Lung (tissue), 12 donors: ENCODE results near the gene ACP3. TPM values are rescaled to one million over a fixed set of nuclear protein-coding genes. Genes with fewer than 3 reads are reported as not detected.
A peak's percentile ranks its signal among the peaks of the same experiment; 100 is the strongest.

ENCODE experiments used
- ATAC-seq: fragments of 200-7000 bp; cut with Tn5 transposase; one replicate; pipeline ENCODE4 v1.9.1; 2020; ENCODE audit warnings: moderate number of reproducible peaks; ENCODE audit not compliant: insufficient read depth, low FRiP score
- DNase-seq, 3 donors: peaks; one replicate each; pipeline ENCODE4 v3.0.0-alpha.2; 2013 to 2017
- H3K27ac ChIP-seq, 2 donors: one replicate each; pipeline ENCODE4 v1.5.1; 2013; ENCODE audit warnings: mild to moderate bottlenecking in 2 of 2, moderate library complexity in 2 of 2, control low read depth in 1 of 2, inconsistent platforms in 1 of 2, low read depth in 1 of 2, low read length in 1 of 2
- H3K27me3 ChIP-seq, 3 donors: one replicate each; pipeline ENCODE4 v1.5.1; 2013; ENCODE audit warnings: low read length in 2 of 3; ENCODE audit not compliant: control insufficient read depth in 3 of 3, insufficient read depth in 3 of 3
- H3K36me3 ChIP-seq, 4 donors: one replicate each; pipeline ENCODE4 v1.5.1; 2013; ENCODE audit warnings: low read length in 4 of 4, mild to moderate bottlenecking in 1 of 4, moderate library complexity in 1 of 4; ENCODE audit not compliant: control insufficient read depth in 4 of 4, insufficient read depth in 4 of 4
- H3K4me1 ChIP-seq, 5 donors: one replicate each; pipeline ENCODE4 v1.5.1; 2013; ENCODE audit warnings: low read length in 5 of 5, mild to moderate bottlenecking in 2 of 5, moderate library complexity in 1 of 5; ENCODE audit not compliant: control insufficient read depth in 5 of 5, insufficient read depth in 5 of 5
- H3K4me3 ChIP-seq: one replicate; pipeline ENCODE4 v1.5.1; 2013; ENCODE audit warnings: mild to moderate bottlenecking, control low read depth, moderate library complexity
- H3K9ac ChIP-seq, 2 donors: one replicate each; pipeline ENCODE4 v1.5.1; 2013; ENCODE audit warnings: low read length in 2 of 2, control low read depth in 1 of 2; ENCODE audit not compliant: insufficient read depth in 1 of 2
- H3K9me3 ChIP-seq, 4 donors: one replicate each; pipeline ENCODE4 v1.5.1; 2013; ENCODE audit warnings: low read length in 3 of 4, mild to moderate bottlenecking in 1 of 4, moderate library complexity in 1 of 4; ENCODE audit not compliant: control insufficient read depth in 4 of 4, insufficient read depth in 3 of 4
- WGBS, 2 donors: extraction: QIAGEN DNeasy Blood & Tissue Kit; methylation state at CpG; one replicate each; pipeline ENCODE4 v1.1.7; 2013; 5-methylcytosine and 5-hydroxymethylcytosine counted together
- polyA plus RNA-seq, 2 donors: library from polyadenylated mRNA; stranded (reverse); fragments of 200-250 nt; gene quantifications; one replicate each; pipeline ENCODE4 v1.2.1, GENCODE V29; 2013
- total RNA-seq, 2 donors: library from RNA; depleted of rRNA in 1 of 2; stranded (reverse); fragments of >200 nt in 1 of 2; gene quantifications; one replicate each; pipeline ENCODE4 v1.2.1, GENCODE V29; 2014 to 2021
- TF ChIP-seq, protein P1 (sequence below): IDR thresholded peaks from 2 replicates; pipeline ENCODE4 v1.5.1; 2012; ENCODE audit warnings: mild to moderate bottlenecking; ENCODE audit errors: control extremely low read depth, extremely low read depth
- donor health status: control.
- donor health status: control.
- donor health status: Bipolar disorder and iron deficiency.
- donor health status: healthy.
- donor health status: DM: yes; HTN: yes; CAD: no.

ACP3 gene
- total and polyA plus RNA-seq, 4 donors = 3.5 to 66.4 (median 14.4) TPM

DNA sequence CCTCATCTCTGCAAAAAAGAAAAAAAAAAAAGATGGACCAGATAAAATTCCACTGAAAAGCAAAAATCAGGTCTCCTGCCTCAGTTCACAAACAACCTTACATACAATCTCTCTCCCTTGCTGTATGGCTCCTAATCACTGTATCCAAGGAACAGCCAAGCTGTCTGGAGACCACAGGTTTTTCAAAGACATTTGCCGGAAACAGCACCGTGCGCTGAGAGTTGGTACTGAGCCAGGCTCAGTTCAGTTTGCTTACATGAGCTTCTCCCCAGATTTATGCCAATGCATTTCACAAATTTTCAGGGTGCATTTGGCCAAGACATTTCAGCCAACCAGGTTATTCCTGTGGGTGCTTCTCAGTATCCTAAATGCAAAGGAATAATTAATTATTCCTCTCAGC, 4.1 kb downstream of the ACP3 start:
- DNase-seq = peak in 1 of 3 donors; percentile 53
- no peak for ATAC-seq
- no peaks in the 10 kb centered on the region for H3K36me3 ChIP-seq
- H3K4me3 ChIP-seq = no peak overlapping the region
- no peak overlapping the region for H3K27ac ChIP-seq
- peaks cover 0 to 23% (median 9%) of the 10 kb centered on the region in 5 donors for H3K4me1 ChIP-seq
- H3K9ac ChIP-seq = no peak overlapping the region
- WGBS, 2 donors = 52 to 69% methylated on average over 3 of the region's 3 CpGs
- TF ChIP-seq, protein P1, sequence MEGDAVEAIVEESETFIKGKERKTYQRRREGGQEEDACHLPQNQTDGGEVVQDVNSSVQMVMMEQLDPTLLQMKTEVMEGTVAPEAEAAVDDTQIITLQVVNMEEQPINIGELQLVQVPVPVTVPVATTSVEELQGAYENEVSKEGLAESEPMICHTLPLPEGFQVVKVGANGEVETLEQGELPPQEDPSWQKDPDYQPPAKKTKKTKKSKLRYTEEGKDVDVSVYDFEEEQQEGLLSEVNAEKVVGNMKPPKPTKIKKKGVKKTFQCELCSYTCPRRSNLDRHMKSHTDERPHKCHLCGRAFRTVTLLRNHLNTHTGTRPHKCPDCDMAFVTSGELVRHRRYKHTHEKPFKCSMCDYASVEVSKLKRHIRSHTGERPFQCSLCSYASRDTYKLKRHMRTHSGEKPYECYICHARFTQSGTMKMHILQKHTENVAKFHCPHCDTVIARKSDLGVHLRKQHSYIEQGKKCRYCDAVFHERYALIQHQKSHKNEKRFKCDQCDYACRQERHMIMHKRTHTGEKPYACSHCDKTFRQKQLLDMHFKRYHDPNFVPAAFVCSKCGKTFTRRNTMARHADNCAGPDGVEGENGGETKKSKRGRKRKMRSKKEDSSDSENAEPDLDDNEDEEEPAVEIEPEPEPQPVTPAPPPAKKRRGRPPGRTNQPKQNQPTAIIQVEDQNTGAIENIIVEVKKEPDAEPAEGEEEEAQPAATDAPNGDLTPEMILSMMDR = no peak
- H3K27me3 ChIP-seq = no peaks in the 10 kb centered on the region
- no peaks in the 10 kb centered on the region for H3K9me3 ChIP-seq

DNA sequence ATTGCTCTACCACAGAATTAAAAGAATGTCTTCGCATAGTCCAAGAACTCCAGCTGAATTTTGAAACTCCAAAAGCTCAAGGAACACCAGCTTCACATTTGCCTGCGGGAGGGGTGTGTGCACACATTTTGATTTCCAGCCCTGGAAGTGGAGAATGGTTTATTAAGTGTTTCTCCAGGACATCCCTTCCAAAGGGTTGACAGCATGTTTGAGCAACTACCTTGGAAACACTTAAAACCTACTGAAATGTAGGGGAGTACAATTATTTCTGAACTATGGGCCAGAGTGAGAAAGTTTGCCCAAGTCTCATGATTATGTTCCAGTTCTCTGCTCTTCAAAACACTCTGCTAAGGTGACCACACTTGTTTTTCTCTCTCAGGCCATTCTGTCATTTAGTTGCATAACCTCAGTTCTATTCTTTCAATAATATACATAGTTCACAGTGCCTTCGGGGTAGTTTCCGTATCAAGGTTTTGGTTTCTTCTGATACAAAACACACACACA, 7.9 kb downstream of the ACP3 start:
- Histone ChIP-seq H3K9me3 (no peaks in the 10 kb centered on the region), H3K9ac (no peak overlapping the region), H3K36me3 (no peaks in the 10 kb centered on the region), H3K27me3 (no peaks in the 10 kb centered on the region), H3K4me1 (no peaks in the 10 kb centered on the region), H3K4me3 (no peak overlapping the region), H3K27ac (no peak overlapping the region)
- ATAC-seq (no peak), DNase-seq (no peak)
- TF ChIP-seq, protein P1 = no peak
- WGBS, 2 donors = 55 to 82% methylated on average over 4 of the region's 4 CpGs

DNA sequence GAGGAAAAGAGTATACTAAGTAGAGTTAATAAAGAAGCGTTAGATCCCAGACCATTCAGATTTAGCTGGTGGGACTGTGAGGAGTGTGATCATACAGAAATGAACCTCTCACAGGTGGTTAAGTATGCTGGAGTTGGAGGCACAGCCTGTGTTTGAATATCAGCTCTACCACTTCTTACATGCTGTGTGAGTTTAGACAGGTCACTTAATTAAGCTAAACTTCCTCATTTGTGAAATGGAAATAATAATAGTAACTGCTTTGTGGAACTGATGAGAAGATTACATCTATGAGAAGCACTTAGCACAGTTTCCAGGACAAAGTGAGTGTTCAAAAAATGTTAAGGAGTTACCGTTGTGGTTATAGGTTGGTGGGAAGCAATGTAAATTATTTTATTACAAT, 8.4 kb downstream of the ACP3 start:
- H3K27ac ChIP-seq = no peak overlapping the region
- DNase-seq (no peak), ATAC-seq (peak; percentile 20)
- H3K36me3 ChIP-seq = no peaks in the 10 kb centered on the region
- no peaks in the 10 kb centered on the region for H3K4me1 ChIP-seq
- H3K4me3 ChIP-seq = no peak overlapping the region
- no peak overlapping the region for H3K9ac ChIP-seq
- 45 to 52% methylated on average over 2 of the region's 2 CpGs for WGBS, 2 donors
- TF ChIP-seq, protein P1 = no peak
- no peaks in the 10 kb centered on the region for H3K27me3 ChIP-seq
- H3K9me3 ChIP-seq = no peaks in the 10 kb centered on the region

DNA sequence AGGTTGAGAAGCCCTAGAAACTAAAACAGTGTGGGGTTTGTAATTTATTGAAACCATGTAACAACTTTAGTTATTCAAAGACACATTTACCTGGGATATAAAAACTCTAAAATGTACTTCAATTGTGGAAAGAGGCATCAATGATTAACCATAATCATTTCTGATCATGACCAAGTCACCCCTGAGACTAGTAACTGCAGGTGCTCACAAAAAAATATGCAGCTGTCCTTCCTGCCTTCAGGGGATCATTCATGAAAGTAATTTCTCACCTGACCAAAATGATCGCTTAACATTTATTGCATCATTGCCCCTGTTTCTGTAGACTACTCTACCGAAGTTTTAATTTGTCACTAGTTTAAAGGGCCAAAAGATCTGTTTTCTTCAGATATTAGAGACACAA, 9.0 kb downstream of the ACP3 start:
- TF ChIP-seq, protein P1 = no peak
- Histone ChIP-seq H3K4me1 (no peaks in the 10 kb centered on the region), H3K27me3 (no peaks in the 10 kb centered on the region), H3K9ac (no peak overlapping the region), H3K36me3 (no peaks in the 10 kb centered on the region), H3K9me3 (no peaks in the 10 kb centered on the region), H3K27ac (peak overlapping the region in 1 of 2 donors; percentile 52), H3K4me3 (no peak overlapping the region)
- ATAC-seq = no peak
- 65 to 72% methylated on average over 2 of the region's 2 CpGs for WGBS, 2 donors
- DNase-seq = no peak
